IMR-90 (cell line): Measurements from ENCODE around the gene CMPK2. TPM values are rescaled to one million over a fixed set of nuclear protein-coding genes. Genes with fewer than 3 reads are reported as not detected.

Experiments
- ATAC-seq: fragments of 200-7000 bp; cut with Tn5 transposase; 2 replicates; pipeline ENCODE4 v1.9.1; 2020; ENCODE audit warnings: low read depth, mild to moderate bottlenecking, moderate library complexity
- BruUV-seq: library from RNA; stranded (reverse); fragments of 400-500 nt; replicated peaks from 2 replicates; lab custom pipeline; 2021; lab: Mats Ljungman, UMichigan
- CTCF ChIA-PET: fragments of 300-600 bp; formaldehyde crosslinking; extraction: SDS; loops from one replicate; lab custom pipeline; 2021; ENCODE audit warnings: antibody characterized with exemption; lab: Yijun Ruan, JAX
- POLR2A ChIA-PET: fragments of 300-600 bp; sonication (Branson Sonifier 250); formaldehyde crosslinking; loops from one replicate; lab custom pipeline; 2022; ENCODE audit warnings: antibody characterized with exemption; ENCODE audit not compliant: unreplicated experiment; lab: Charles Lee
- DNase-seq: peaks from one replicate; pipeline ENCODE4 v3.0.0; 2013
- H2AFZ ChIP-seq: replicated peaks from 2 replicates; pipeline ENCODE3; 2013; ENCODE audit warnings: low read length, mild to moderate bottlenecking; ENCODE audit not compliant: poor library complexity
- H2AK5ac ChIP-seq: 2 replicates; pipeline ENCODE4 v1.6.1; 2013; ENCODE audit warnings: low read depth, low read length, inconsistent platforms
- H2AK9ac ChIP-seq: replicated peaks from 2 replicates; pipeline ENCODE3; 2013; ENCODE audit warnings: mild to moderate bottlenecking, low read depth, low read length, moderate library complexity; ENCODE audit not compliant: poor library complexity
- H2BK120ac ChIP-seq: 2 replicates; pipeline ENCODE4 v1.6.1; 2013; ENCODE audit warnings: low read depth, low read length, inconsistent platforms
- H2BK15ac ChIP-seq: 3 replicates; pipeline ENCODE4 v1.6.1; 2013; ENCODE audit warnings: low read depth, low read length, inconsistent platforms
- H2BK20ac ChIP-seq: 2 replicates; pipeline ENCODE4 v1.6.1; 2013; ENCODE audit warnings: low read depth, mild to moderate bottlenecking, inconsistent platforms, low read length, moderate library complexity
- H2BK5ac ChIP-seq: 2 replicates; pipeline ENCODE4 v1.6.1; 2013; ENCODE audit warnings: mild to moderate bottlenecking, low read depth, low read length, inconsistent platforms; ENCODE audit not compliant: poor library complexity, severe bottlenecking
- H3K14ac ChIP-seq: replicated peaks from 2 replicates; pipeline ENCODE4 v1.6.1; 2013; ENCODE audit warnings: low read depth, low read length, inconsistent platforms
- H3K18ac ChIP-seq: 2 replicates; pipeline ENCODE4 v1.6.1; 2013; ENCODE audit warnings: low read depth, low read length, control low read depth
- H3K23ac ChIP-seq: 2 replicates; pipeline ENCODE4 v1.6.1; 2013; ENCODE audit warnings: low read depth, low read length, inconsistent platforms
- H3K27ac ChIP-seq: 2 replicates; pipeline ENCODE4 v1.5.1; 2013; ENCODE audit warnings: mild to moderate bottlenecking, control low read depth, low read length; ENCODE audit not compliant: insufficient read depth
- H3K27me3 ChIP-seq: 2 replicates; pipeline ENCODE4 v1.6.1; 2013; ENCODE audit warnings: low read length; ENCODE audit not compliant: control insufficient read depth, insufficient read depth
- H3K36me3 ChIP-seq: 2 replicates; pipeline ENCODE4 v1.6.1; 2013; ENCODE audit warnings: low read length, mixed read lengths; ENCODE audit not compliant: control insufficient read depth, insufficient read depth
- H3K4ac ChIP-seq: 2 replicates; pipeline ENCODE4 v1.6.1; 2013; ENCODE audit warnings: low read depth, low read length, inconsistent platforms
- H3K4me1 ChIP-seq: 2 replicates; pipeline ENCODE4 v1.6.1; 2013; ENCODE audit warnings: low read length, mixed read lengths; ENCODE audit not compliant: control insufficient read depth, insufficient read depth
- H3K4me2 ChIP-seq: 2 replicates; pipeline ENCODE4 v1.6.1; 2013; ENCODE audit warnings: low read depth, mild to moderate bottlenecking, control low read depth, low read length, moderate library complexity
- H3K4me3 ChIP-seq: 2 replicates; pipeline ENCODE4 v1.5.1; 2013; ENCODE audit warnings: low read depth, mild to moderate bottlenecking, control low read depth, low read length, moderate library complexity; ENCODE audit not compliant: insufficient read depth
- H3K56ac ChIP-seq: 2 replicates; pipeline ENCODE4 v1.6.1; 2013; ENCODE audit warnings: low read length, inconsistent platforms; ENCODE audit not compliant: insufficient read depth; ENCODE audit errors: extremely low read depth
- H3K79me1 ChIP-seq, 2 experiments: 2 replicates each; pipeline ENCODE4 v1.6.1; 2013; ENCODE audit warnings: low read length in 2 of 2, inconsistent platforms in 1 of 2, low read depth in 1 of 2
- H3K9ac ChIP-seq: 2 replicates; pipeline ENCODE4 v1.6.1; 2013; ENCODE audit warnings: low read depth, low read length, control low read depth
- H3K9me1 ChIP-seq: 2 replicates; pipeline ENCODE4 v1.6.1; 2013; ENCODE audit warnings: low read length, inconsistent platforms; ENCODE audit not compliant: insufficient read depth
- H3K9me3 ChIP-seq: 2 replicates; pipeline ENCODE4 v1.6.1; 2013; ENCODE audit warnings: low read length; ENCODE audit not compliant: control insufficient read depth, insufficient read depth
- H4K20me1 ChIP-seq: 2 replicates; pipeline ENCODE4 v1.6.1; 2013; ENCODE audit warnings: low read length, inconsistent platforms; ENCODE audit not compliant: insufficient read depth
- H4K5ac ChIP-seq: 2 replicates; pipeline ENCODE4 v1.6.1; 2013; ENCODE audit warnings: mild to moderate bottlenecking, low read depth, low read length, control low read depth
- H4K8ac ChIP-seq, 2 experiments: 2 replicates each; pipeline ENCODE4 v1.6.1; 2013; ENCODE audit warnings: low read depth in 2 of 2, low read length in 2 of 2, control low read depth in 1 of 2, inconsistent platforms in 1 of 2
- H4K91ac ChIP-seq: 2 replicates; pipeline ENCODE4 v1.6.1; 2013; ENCODE audit warnings: low read depth, low read length, inconsistent platforms; ENCODE audit not compliant: insufficient read depth
- CEBPB ChIP-seq: IDR thresholded peaks from 2 replicates; pipeline ENCODE4 v1.6.1; 2012; ENCODE audit warnings: low read depth, low read length, improper control_type of control experiment
- CHD1 ChIP-seq: IDR thresholded peaks from 2 replicates; pipeline ENCODE4 v1.6.1; 2012; ENCODE audit warnings: low read depth, low read length, improper control_type of control experiment
- CTCF ChIP-seq: conservative IDR thresholded peaks from 2 replicates; pipeline ENCODE4 v1.5.1; 2012; ENCODE audit warnings: mild to moderate bottlenecking, low read depth, low read length, improper control_type of control experiment
- MAFK ChIP-seq: IDR thresholded peaks from 2 replicates; pipeline ENCODE4 v1.6.1; 2012; ENCODE audit warnings: low read depth, low read length, improper control_type of control experiment
- MXI1 ChIP-seq: IDR thresholded peaks from 2 replicates; pipeline ENCODE4 v1.6.1; 2012; ENCODE audit warnings: low read depth, mild to moderate bottlenecking, low read length, moderate library complexity, borderline replicate concordance
- NFE2L2 ChIP-seq: fragments of 150-350 bp; IDR thresholded peaks from 2 replicates; pipeline ENCODE4 v1.6.1; 2016; ENCODE audit warnings: low read depth, mild to moderate bottlenecking, low read length
- RCOR1 ChIP-seq: IDR thresholded peaks from 2 replicates; pipeline ENCODE4 v1.6.1; 2012; ENCODE audit warnings: mild to moderate bottlenecking, low read length, improper control_type of control experiment; ENCODE audit not compliant: insufficient replicate concordance
- RFX5 ChIP-seq: IDR thresholded peaks from 2 replicates; pipeline ENCODE4 v1.8.0; 2012; ENCODE audit warnings: low read depth, mild to moderate bottlenecking, low read length, moderate library complexity
- SMC3 ChIP-seq: fragments of 150-350 bp; IDR thresholded peaks from 2 replicates; pipeline ENCODE4 v1.6.1; 2016; ENCODE audit warnings: low read depth, mild to moderate bottlenecking, antibody characterized with exemption, low read length, moderate library complexity
- USF2 ChIP-seq: fragments of 150-350 bp; IDR thresholded peaks from 2 replicates; pipeline ENCODE4 v1.6.1; 2017; ENCODE audit warnings: mild to moderate bottlenecking, antibody characterized with exemption, low read length, low read depth
- WGBS, 2 experiments: methylation state at CpG; one replicate each; pipeline versions ENCODE4 v1.1.5 to v1.1.7; 2013; ENCODE audit warnings: missing lambda C conversion rate in 2 of 2; ENCODE audit not compliant: insufficient read length in 1 of 2; ENCODE audit errors: extremely low coverage in 2 of 2; 5-methylcytosine and 5-hydroxymethylcytosine counted together
- dilution Hi-C: fragments of 300-500 bp; cut with HindIII; formaldehyde crosslinking; loops from one replicate; pipeline ENCODE4 v1.14.3; 2018; ENCODE audit warnings: low sequenced_read_pairs; ENCODE audit not compliant: unreplicated experiment
- in situ Hi-C: fragments of 300-500 bp; cut with MboI; formaldehyde crosslinking; loops from 3 replicates; pipeline ENCODE4 v1.14.3; 2019; ENCODE audit warnings: low sequenced_read_pairs, inconsistent platforms, mixed read lengths
- intact Hi-C: fragments of 100-400 bp; cut with micrococcal nuclease; formaldehyde crosslinking; loops from 2 replicates; pipeline ENCODE4 v1.10.0; 2022
- polyA plus RNA-seq, 3 experiments: library from polyadenylated mRNA; depleted of rRNA; stranded (reverse); fragments of >200 nt; gene quantifications; 2 replicates each; pipeline ENCODE4 v1.2.3, GENCODE V29; 2012; ENCODE audit warnings: low replicate concordance in 1 of 3
- total RNA-seq: library from RNA; depleted of rRNA; stranded (reverse); fragments of >200 nt; gene quantifications from 2 replicates; pipeline ENCODE4 v1.2.3, GENCODE V29; 2012

Gene CMPK2
- total and polyA plus RNA-seq, 2 of the 4 experiments (the other 2 are of a cell fraction), result 0.03 to 0.18 TPM

GRCh38 chr2:6915399-6915798 is 49.7 kb upstream of the CMPK2 start:
- Histone ChIP-seq H3K9me1 (no peaks in the 10 kb centered on the region), H3K9ac (no peak overlapping the region), H3K27ac (no peak overlapping the region), H3K18ac (no peak overlapping the region), H3K79me1 (no peaks in the 10 kb centered on the region), H3K27me3 (peaks cover 13% of the 10 kb centered on the region), H3K4me1 (no peaks in the 10 kb centered on the region), H3K23ac (no peak overlapping the region), H2BK20ac (no peak overlapping the region), H4K8ac (no peak overlapping the region), H2AK5ac (no peak overlapping the region), H2AFZ (no peak overlapping the region), H2AK9ac (no peak overlapping the region), H3K56ac (no peak overlapping the region), H2BK5ac (no peak overlapping the region), H3K9me3 (peaks cover 4% of the 10 kb centered on the region; the same call in 1 of the 2 replicates), H3K4ac (no peak overlapping the region), H3K14ac (no peak overlapping the region), H4K5ac (no peak overlapping the region), H3K4me3 (no peak overlapping the region), H2BK15ac (no peak overlapping the region), H2BK120ac (no peak overlapping the region), H3K4me2 (no peak overlapping the region), H4K91ac (no peak overlapping the region), H4K20me1 (no peaks in the 10 kb centered on the region), H3K36me3 (no peaks in the 10 kb centered on the region)
- TF ChIP-seq USF2, result no peak
- TF ChIP-seq MAFK, result no peak
- no peak for TF ChIP-seq NFE2L2
- no peak for TF ChIP-seq MXI1
- no peak for TF ChIP-seq SMC3
- no peak for TF ChIP-seq RCOR1
- TF ChIP-seq CTCF, result no peak
- no peak for TF ChIP-seq CEBPB
- no peak for TF ChIP-seq CHD1
- no peak for TF ChIP-seq RFX5
- dilution Hi-C loops (no loop called here), in situ Hi-C loops (no loop called here), intact Hi-C loops (loop anchor here (5.0 kb wide), 1 partner anchor 127 kb away; no protein-coding TSS in a partner anchor)
- WGBS, 2 experiments, result 40% methylated on average over 1 of the region's 2 CpGs; no CpG with 5 or more reads in 1 of the 2 experiments
- DNase-seq (no peak), ATAC-seq (no peak)
- no TSS peak for BruUV-seq
- CTCF ChIA-PET, result interaction anchor here (1.2 kb wide), 1 partner anchor 18 kb away, joined by 3 read pairs; no protein-coding TSS in a partner anchor
- POLR2A ChIA-PET, result no interaction called here
